Measurements from ENCODE around the gene MYH7. TPM values are rescaled to one million over a fixed set of nuclear protein-coding genes. Genes with fewer than 3 reads are reported as not detected.

The MYH7 gene
- total RNA-seq, 1 experiment from 2014 or later = not detected

GRCh38 chr14:23381871-23382270 is 53.6 kb downstream of the MYH7 start:
- TF ChIP-seq CTCF (conservative IDR thresholded peaks at IDR 0.05; ENCODE audit: low read depth, low read length) (no peak), EZH2 (IDR thresholded peaks at IDR 0.05; ENCODE audit: borderline replicate concordance, low read depth, low read length, poor library complexity, severe bottlenecking) (no peak)
- CTCF ChIA-PET = no interaction called here
- Histone ChIP-seq H3K27me3 (replicated peaks; ENCODE audit: insufficient read depth, low read depth, low read length, poor library complexity) (no peaks in the 10 kb centered on the region), H3K9me3 (ENCODE audit: low read depth, low read length, poor library complexity, severe bottlenecking) (no peaks in the 10 kb centered on the region), H3K4me3 (ENCODE audit: low read depth, low read length, poor library complexity, severe bottlenecking) (no peak overlapping the region), H3K36me3 (ENCODE audit: insufficient read depth, low read length, poor library complexity, severe bottlenecking) (no peaks in the 10 kb centered on the region), H3K4me1 (ENCODE audit: insufficient read depth, low read length, poor library complexity, severe bottlenecking) (peaks cover 3% of the 10 kb centered on the region), H3K27ac (ENCODE audit: low read depth, low read length, poor library complexity, severe bottlenecking) (no peak overlapping the region)
- POLR2A ChIA-PET (ENCODE audit: low non-redundant PET) = interaction anchor here (0.7 kb wide), 1 partner anchor 10 kb away, joined by 3 read pairs; no protein-coding TSS in a partner anchor
- no TSS peak for BruUV-seq (replicated peaks)
- intact Hi-C loops (cut with micrococcal nuclease; ENCODE audit: unreplicated experiment) = loop anchor here (5.0 kb wide), 1 partner anchor 115 kb away; no protein-coding TSS in a partner anchor
- no peak for DNase-seq (ENCODE audit: low spot score)

GRCh38 chr14:23380976-23381375 is 54.5 kb downstream of the MYH7 start:
- intact Hi-C loops (cut with micrococcal nuclease; ENCODE audit: unreplicated experiment) = loop anchor here (1.0 to 5.0 kb wide), 2 partner anchors 53 to 114 kb away; no protein-coding TSS in a partner anchor
- CTCF ChIA-PET = interaction anchor here (0.5 kb wide), 1 partner anchor 75 kb away, joined by 4 read pairs; no protein-coding TSS in a partner anchor
- TF ChIP-seq EZH2 (IDR thresholded peaks at IDR 0.05; ENCODE audit: borderline replicate concordance, low read depth, low read length, poor library complexity, severe bottlenecking) (no peak), CTCF (conservative IDR thresholded peaks at IDR 0.05; ENCODE audit: low read depth, low read length) (no peak)
- POLR2A ChIA-PET (ENCODE audit: low non-redundant PET) = no interaction called here
- Histone ChIP-seq H3K36me3 (ENCODE audit: insufficient read depth, low read length, poor library complexity, severe bottlenecking) (no peaks in the 10 kb centered on the region), H3K27me3 (replicated peaks; ENCODE audit: insufficient read depth, low read depth, low read length, poor library complexity) (no peaks in the 10 kb centered on the region), H3K4me3 (ENCODE audit: low read depth, low read length, poor library complexity, severe bottlenecking) (no peak overlapping the region), H3K4me1 (ENCODE audit: insufficient read depth, low read length, poor library complexity, severe bottlenecking) (peaks cover 8% of the 10 kb centered on the region), H3K9me3 (ENCODE audit: low read depth, low read length, poor library complexity, severe bottlenecking) (no peaks in the 10 kb centered on the region), H3K27ac (ENCODE audit: low read depth, low read length, poor library complexity, severe bottlenecking) (no peak overlapping the region)
- no TSS peak for BruUV-seq (replicated peaks)
- no peak for DNase-seq (ENCODE audit: low spot score)

GRCh38 chr14:23380197-23380914 is 55.1 kb downstream of the MYH7 start:
- no peaks in the 10 kb centered on the region for H3K36me3 ChIP-seq (ENCODE audit: insufficient read depth, low read length, poor library complexity, severe bottlenecking)
- H3K27me3 ChIP-seq (replicated peaks; ENCODE audit: insufficient read depth, low read depth, low read length, poor library complexity) = no peaks in the 10 kb centered on the region
- POLR2A ChIA-PET (ENCODE audit: low non-redundant PET) = no interaction called here
- DNase-seq (ENCODE audit: low spot score) = no peak
- no peak for TF ChIP-seq EZH2 (IDR thresholded peaks at IDR 0.05; ENCODE audit: borderline replicate concordance, low read depth, low read length, poor library complexity, severe bottlenecking)
- CTCF ChIA-PET = interaction anchor here (0.5 to 1.5 kb wide), 5 partner anchors 8 to 162 kb away, joined by 3 to 6 read pairs (median 4); partner anchors contain the start of gene PABPN1
- peaks cover 8% of the 10 kb centered on the region for H3K4me1 ChIP-seq (ENCODE audit: insufficient read depth, low read length, poor library complexity, severe bottlenecking)
- intact Hi-C loops (cut with micrococcal nuclease; ENCODE audit: unreplicated experiment) = loop anchor here (1.0 to 5.0 kb wide), 2 partner anchors 52 to 113 kb away; no protein-coding TSS in a partner anchor
- H3K4me3 ChIP-seq (ENCODE audit: low read depth, low read length, poor library complexity, severe bottlenecking) = no peak overlapping the region
- no TSS peak for BruUV-seq (replicated peaks)
- no peaks in the 10 kb centered on the region for H3K9me3 ChIP-seq (ENCODE audit: low read depth, low read length, poor library complexity, severe bottlenecking)
- no peak overlapping the region for H3K27ac ChIP-seq (ENCODE audit: low read depth, low read length, poor library complexity, severe bottlenecking)
